ENCODE results near the gene SKIDA1. TPM values are rescaled to one million over a fixed set of nuclear protein-coding genes. Genes with fewer than 3 reads are reported as not detected.

Gene SKIDA1
- total and polyA plus RNA-seq, 3 donors from 2014 or later: 4.7 to 6.9 (median 6.6) TPM

GRCh38 chr10:21514129-21514817 lies 11.2 kb downstream of the SKIDA1 start:
- peaks cover 21% of the 10 kb centered on the region for H3K4me1 ChIP-seq
- 70 to 71% methylated on average over 6 of the region's 6 CpGs for WGBS, 2 donors
- no peak for DNase-seq
- no peaks in the 10 kb centered on the region for H3K27me3 ChIP-seq
- H3K4me3 ChIP-seq: no peak overlapping the region
- TF ChIP-seq CTCF (IDR thresholded peaks at IDR 0.05): no peak
- TF ChIP-seq POLR2A (IDR thresholded peaks at IDR 0.05): no peak
- H3K9me3 ChIP-seq: no peaks in the 10 kb centered on the region
- no peak overlapping the region for H3K27ac ChIP-seq
- intact Hi-C loops (cut with DNase I; ENCODE audit: low total_unique reads): no loop called here
- H3K36me3 ChIP-seq (ENCODE audit: low read depth, missing control alignments): no peaks in the 10 kb centered on the region

- no peak overlapping the region for H3K4me3 ChIP-seq
- WGBS, 2 donors: 86 to 93% methylated on average over 1 of the region's 1 CpG
- no peak for DNase-seq
- no peaks in the 10 kb centered on the region for H3K27me3 ChIP-seq
- H3K36me3 ChIP-seq (ENCODE audit: low read depth, missing control alignments): no peaks in the 10 kb centered on the region
- H3K9me3 ChIP-seq: no peaks in the 10 kb centered on the region
- H3K4me1 ChIP-seq: peaks cover 19% of the 10 kb centered on the region
- intact Hi-C loops (cut with DNase I; ENCODE audit: low total_unique reads): no loop called here
- no peak for TF ChIP-seq POLR2A (IDR thresholded peaks at IDR 0.05)
- TF ChIP-seq CTCF (IDR thresholded peaks at IDR 0.05): no peak
- no peak overlapping the region for H3K27ac ChIP-seq
Observed at GRCh38 chr10:21513405-21513788, 12.1 kb downstream of the SKIDA1 start.

GRCh38 chr10:21512573-21513404 lies 12.7 kb downstream of the SKIDA1 start:
- Histone ChIP-seq H3K27ac (no peak overlapping the region), H3K4me3 (no peak overlapping the region), H3K27me3 (no peaks in the 10 kb centered on the region), H3K36me3 (ENCODE audit: low read depth, missing control alignments) (no peaks in the 10 kb centered on the region), H3K9me3 (no peaks in the 10 kb centered on the region), H3K4me1 (peaks cover 19% of the 10 kb centered on the region)
- no peak for DNase-seq
- no peak for TF ChIP-seq POLR2A (IDR thresholded peaks at IDR 0.05)
- TF ChIP-seq CTCF (IDR thresholded peaks at IDR 0.05): no peak
- 80 to 83% methylated on average over 2 of the region's 2 CpGs for WGBS, 2 donors
- intact Hi-C loops (cut with DNase I; ENCODE audit: low total_unique reads): no loop called here

GRCh38 chr10:21511946-21512572 lies 13.4 kb downstream of the SKIDA1 start:
- no peak for TF ChIP-seq CTCF (IDR thresholded peaks at IDR 0.05)
- no peak for TF ChIP-seq POLR2A (IDR thresholded peaks at IDR 0.05)
- 91 to 94% methylated on average over 3 of the region's 3 CpGs for WGBS, 2 donors
- Histone ChIP-seq H3K27ac (no peak overlapping the region), H3K27me3 (no peaks in the 10 kb centered on the region), H3K9me3 (no peaks in the 10 kb centered on the region), H3K4me3 (no peak overlapping the region), H3K36me3 (ENCODE audit: low read depth, missing control alignments) (no peaks in the 10 kb centered on the region), H3K4me1 (peaks cover 19% of the 10 kb centered on the region)
- no peak for DNase-seq
- intact Hi-C loops (cut with DNase I; ENCODE audit: low total_unique reads): no loop called here
